SK-N-SH (cell line): Measurements from ENCODE around the gene CUEDC1. TPM values are rescaled to one million over a fixed set of nuclear protein-coding genes. Genes with fewer than 3 reads are reported as not detected.

Experiments
- CTCF ChIA-PET: fragments of 300-600, 350-600 bp; formaldehyde crosslinking; extraction: SDS; loops from one replicate; lab custom pipeline; 2021; lab: Yijun Ruan, JAX
- POLR2A ChIA-PET: fragments of 350-600 bp; sonication (Branson Sonifier 250); formaldehyde crosslinking; extraction: SDS; loops from one replicate; lab custom pipeline; 2020; ENCODE audit warnings: antibody characterized with exemption, inconsistent platforms; lab: Yijun Ruan, JAX
- DNase-seq: peaks from one replicate; pipeline ENCODE4 v3.0.0; 2012
- H2AFZ ChIP-seq: fragments of 200-600 bp; sonication (generic); 2 replicates; pipeline ENCODE4 v1.8.1; 2016; ENCODE audit warnings: antibody characterized with exemption, mild to moderate bottlenecking, low read depth
- H3F3A ChIP-seq: fragments of 200-600 bp; sonication (generic); replicated peaks from 2 replicates; pipeline ENCODE3; 2016; ENCODE audit warnings: antibody characterized with exemption, mild to moderate bottlenecking; ENCODE audit not compliant: insufficient read depth
- H3K27ac ChIP-seq, 2 experiments: fragments of 200-500 bp in 1 of 2; fragments of 200-600 bp in 1 of 2; sonication (Bioruptor generic) in 1 of 2; sonication (generic), shearing (Covaris generic) in 1 of 2; 2 replicates each; pipeline versions ENCODE4 v1.5.1 to v1.6.1; 2014 to 2016; ENCODE audit warnings: low read depth in 2 of 2, inconsistent platforms in 1 of 2, low read length in 1 of 2, mild to moderate bottlenecking in 1 of 2, mixed read lengths in 1 of 2
- H3K27me3 ChIP-seq: fragments of 200-600 bp; sonication (generic), shearing (Covaris generic); 2 replicates; pipeline ENCODE4 v1.6.1; 2016; ENCODE audit warnings: mixed run types; ENCODE audit not compliant: insufficient read depth
- H3K36me3 ChIP-seq, 2 experiments: fragments of 200-500 bp in 1 of 2; fragments of 200-600 bp in 1 of 2; sonication (Bioruptor generic) in 1 of 2; sonication (generic) in 1 of 2; replicated peaks in 1 of 2; 2 replicates each; pipeline versions ENCODE3 to v1.5.1; 2014 to 2016; ENCODE audit warnings: low read length in 1 of 2, mild to moderate bottlenecking in 1 of 2; ENCODE audit not compliant: insufficient read depth in 2 of 2, control insufficient read depth in 1 of 2
- H3K4me1 ChIP-seq, 2 experiments: fragments of 200-500 bp in 1 of 2; fragments of 200-600 bp in 1 of 2; sonication (Bioruptor generic) in 1 of 2; sonication (generic), shearing (Covaris generic) in 1 of 2; 2 replicates each; pipeline versions ENCODE4 v1.5.1 to v1.6.1; 2014 to 2016; ENCODE audit warnings: low read depth in 1 of 2, low read length in 1 of 2, mixed run types in 1 of 2; ENCODE audit not compliant: insufficient read depth in 2 of 2, control insufficient read depth in 1 of 2
- H3K4me2 ChIP-seq: fragments of 200-600 bp; sonication (generic), shearing (Covaris generic); 2 replicates; pipeline ENCODE4 v1.6.1; 2017; ENCODE audit warnings: mixed run types
- H3K4me3 ChIP-seq, 2 experiments: fragments of 200-500 bp in 1 of 2; fragments of 200-600 bp in 1 of 2; sonication (Bioruptor generic) in 1 of 2; sonication (generic), shearing (Covaris generic) in 1 of 2; 2 replicates each; pipeline versions ENCODE4 v1.5.1 to v1.8.1; 2014 to 2016; ENCODE audit warnings: low read depth in 2 of 2, inconsistent platforms in 1 of 2, low read length in 1 of 2, mild to moderate bottlenecking in 1 of 2, mixed read lengths in 1 of 2, moderate library complexity in 1 of 2
- H3K79me2 ChIP-seq: fragments of 200-600 bp; sonication (generic); 2 replicates; pipeline ENCODE4 v1.8.1; 2017; ENCODE audit warnings: mild to moderate bottlenecking; ENCODE audit not compliant: insufficient read depth
- H3K9ac ChIP-seq: fragments of 200-600 bp; sonication (generic); 2 replicates; pipeline ENCODE4 v1.6.1; 2017; ENCODE audit warnings: mixed run types
- H3K9me2 ChIP-seq: fragments of 200-600 bp; sonication (generic); 2 replicates; pipeline ENCODE4 v1.6.1; 2017; ENCODE audit warnings: mixed run types
- H3K9me3 ChIP-seq: fragments of 200-600 bp; sonication (generic); 2 replicates; pipeline ENCODE4 v1.6.1; 2017; ENCODE audit warnings: mixed run types, mild to moderate bottlenecking, moderate library complexity
- H4K20me1 ChIP-seq: fragments of 200-600 bp; sonication (generic); 2 replicates; pipeline ENCODE4 v1.6.1; 2017; ENCODE audit warnings: mild to moderate bottlenecking, mixed run types; ENCODE audit not compliant: insufficient read depth
- CHD2 ChIP-seq: fragments of 150-350 bp; IDR thresholded peaks from 2 replicates; pipeline ENCODE4 v1.6.1; 2018; ENCODE audit warnings: low read length; ENCODE audit not compliant: partially characterized antibody
- GABPA ChIP-seq: IDR thresholded peaks from 2 replicates; pipeline ENCODE4 v1.4.0; 2012; ENCODE audit warnings: low read depth, mild to moderate bottlenecking
- MEF2A ChIP-seq: IDR thresholded peaks from 2 replicates; pipeline ENCODE4 v1.4.0; 2012; ENCODE audit warnings: low read depth, borderline replicate concordance
- PBX3 ChIP-seq: IDR thresholded peaks from 2 replicates; pipeline ENCODE4; 2012
- RCOR1 ChIP-seq: fragments of 150-350 bp; IDR thresholded peaks from 2 replicates; pipeline ENCODE4 v1.6.1; 2017; ENCODE audit warnings: antibody characterized with exemption, low read length
- SMC3 ChIP-seq: IDR thresholded peaks from 2 replicates; pipeline ENCODE4 v1.6.1; 2012; ENCODE audit warnings: low read depth, low read length, improper control_type of control experiment
- TAF1 ChIP-seq: IDR thresholded peaks from 2 replicates; pipeline ENCODE4 v1.6.1; 2012; ENCODE audit warnings: low read depth, mild to moderate bottlenecking, low read length, moderate library complexity, borderline replicate concordance
- TCF12 ChIP-seq: IDR thresholded peaks from 2 replicates; pipeline ENCODE4 v1.4.0; 2012
- ZBTB33 ChIP-seq: IDR thresholded peaks from 2 replicates; pipeline ENCODE4 v1.4.0; 2012; ENCODE audit warnings: low read depth, borderline replicate concordance
- WGBS: methylation state at CpG from one replicate; pipeline ENCODE4 v1.1.6; 2017; ENCODE audit warnings: low lambda C conversion rate; 5-methylcytosine and 5-hydroxymethylcytosine counted together
- polyA plus RNA-seq, 3 experiments: library from polyadenylated mRNA; depleted of rRNA; stranded (reverse); fragments of >200 nt; gene quantifications; 2 replicates each; pipeline ENCODE4 v1.2.3, GENCODE V29; 2012

The CUEDC1 gene
- polyA plus RNA-seq, 1 of the 3 experiments (the other 2 are of a cell fraction): 58.9 TPM

GRCh38 chr17:57869617-57870282, 85.5 kb downstream of the CUEDC1 start (continued):
- TF ChIP-seq ZBTB33: no peak
- no peak for TF ChIP-seq TAF1
- TF ChIP-seq GABPA: no peak
- peak; percentile 25; the same call in 1 of the 2 replicates for TF ChIP-seq MEF2A
- TF ChIP-seq PBX3: peak; percentile 38; the same call in 1 of the 2 replicates
- TF ChIP-seq CHD2: no peak
- no peak for TF ChIP-seq SMC3
- peak; percentile 91 for TF ChIP-seq TCF12

GRCh38 chr17:57868910-57869616, 86.1 kb downstream of the CUEDC1 start:
- Histone ChIP-seq H3K9me2 (no peaks in the 10 kb centered on the region), H3K27me3 (no peaks in the 10 kb centered on the region), H2AFZ (no peak overlapping the region), H3K27ac (peak overlapping the region; percentile 86 to 96), H3K79me2 (peaks cover 24% of the 10 kb centered on the region), H3K9me3 (no peaks in the 10 kb centered on the region), H4K20me1 (no peaks in the 10 kb centered on the region), H3K4me3 (no peak overlapping the region), H3K4me1 (peaks cover 29 to 53% of the 10 kb centered on the region in 2 experiments; a peak in 3 of 4 replicates), H3K4me2 (peak overlapping the region; percentile 63), H3F3A (peaks cover 43% of the 10 kb centered on the region), H3K9ac (peak overlapping the region; percentile 52), H3K36me3 (peaks cover 18 to 45% of the 10 kb centered on the region in 2 experiments)
- POLR2A ChIA-PET: no interaction called here
- 92% methylated on average over 12 of the region's 13 CpGs for WGBS
- DNase-seq: no peak
- no peak for TF ChIP-seq RCOR1
- CTCF ChIA-PET: interaction anchor here (0.8 to 25.6 kb wide), 13 partner anchors 10 to 244 kb away, joined by 3 to 1002 read pairs (median 4); partner anchors contain the start of genes SRSF1 and VEZF1
